HEK293 (cell line): ENCODE measurements around the gene ZNF836.

Experiments
- BCL11B ChIP-seq: fragments of 450-650 bp; formaldehyde crosslinking; IDR thresholded peaks from 2 replicates; pipeline ENCODE4 v1.5.1; 2016; ENCODE audit warnings: low read depth, missing biosample characterization, missing genetic modification characterization
- GLI2 ChIP-seq: fragments of 450-650 bp; formaldehyde crosslinking; IDR thresholded peaks from 2 replicates; pipeline ENCODE4; 2017; ENCODE audit warnings: missing biosample characterization, missing genetic modification characterization, low read depth, borderline replicate concordance
- KLF8 ChIP-seq: fragments of 450-650 bp; formaldehyde crosslinking; IDR thresholded peaks from 2 replicates; pipeline ENCODE4 v1.5.1; 2016; ENCODE audit warnings: missing biosample characterization, missing genetic modification characterization
- OVOL3 ChIP-seq: fragments of 450-650 bp; formaldehyde crosslinking; IDR thresholded peaks from 2 replicates; pipeline ENCODE4 v1.5.1; 2016; ENCODE audit warnings: missing biosample characterization, missing genetic modification characterization
- PRDM6 ChIP-seq: fragments of 450-650 bp; formaldehyde crosslinking; IDR thresholded peaks from 2 replicates; pipeline ENCODE4 v1.5.1; 2017; ENCODE audit warnings: missing biosample characterization, missing genetic modification characterization
- SCRT2 ChIP-seq: fragments of 450-650 bp; formaldehyde crosslinking; IDR thresholded peaks from 2 replicates; pipeline ENCODE4 v1.5.1; 2016; ENCODE audit warnings: missing biosample characterization, missing genetic modification characterization
- SP2 ChIP-seq: fragments of 450-650 bp; formaldehyde crosslinking; IDR thresholded peaks from 2 replicates; pipeline ENCODE4 v1.5.1; 2016; ENCODE audit warnings: missing biosample characterization, missing genetic modification characterization
- ZBTB1 ChIP-seq: fragments of 450-650 bp; formaldehyde crosslinking; IDR thresholded peaks from 2 replicates; pipeline ENCODE4 v1.5.1; 2016; ENCODE audit warnings: missing biosample characterization, missing genetic modification characterization
- ZBTB11 ChIP-seq: fragments of 450-650 bp; formaldehyde crosslinking; conservative IDR thresholded peaks from 2 replicates; pipeline ENCODE4 v1.5.1; 2016; ENCODE audit warnings: low read depth, missing biosample characterization, missing genetic modification characterization
- ZBTB17 ChIP-seq: fragments of 450-650 bp; formaldehyde crosslinking; IDR thresholded peaks from 2 replicates; pipeline ENCODE4 v1.5.1; 2016; ENCODE audit warnings: missing biosample characterization, missing genetic modification characterization
- ZBTB6 ChIP-seq: fragments of 450-650 bp; formaldehyde crosslinking; IDR thresholded peaks from 2 replicates; pipeline ENCODE4 v1.5.1; 2017; ENCODE audit warnings: missing biosample characterization, missing genetic modification characterization
- ZNF121 ChIP-seq: fragments of 450-650 bp; formaldehyde crosslinking; IDR thresholded peaks from 2 replicates; pipeline ENCODE4 v1.5.1; 2016; ENCODE audit warnings: missing biosample characterization, missing genetic modification characterization
- ZNF132 ChIP-seq: fragments of 450-650 bp; formaldehyde crosslinking; IDR thresholded peaks from 2 replicates; pipeline ENCODE4 v1.5.1; 2017; ENCODE audit warnings: missing biosample characterization, missing genetic modification characterization, borderline replicate concordance
- ZNF175 ChIP-seq: fragments of 450-650 bp; formaldehyde crosslinking; IDR thresholded peaks from 2 replicates; pipeline ENCODE4 v1.5.1; 2016; ENCODE audit warnings: missing biosample characterization, missing genetic modification characterization
- ZNF354C ChIP-seq: fragments of 450-650 bp; formaldehyde crosslinking; IDR thresholded peaks from 2 replicates; pipeline ENCODE4 v1.5.1; 2016; ENCODE audit warnings: missing biosample characterization, missing genetic modification characterization, low read depth, borderline replicate concordance
- ZNF362 ChIP-seq: fragments of 450-650 bp; formaldehyde crosslinking; IDR thresholded peaks from 2 replicates; pipeline ENCODE4 v1.5.1; 2016; ENCODE audit warnings: missing biosample characterization, missing genetic modification characterization
- ZNF398 ChIP-seq: fragments of 450-650 bp; formaldehyde crosslinking; IDR thresholded peaks from 2 replicates; pipeline ENCODE4 v1.5.1; 2017; ENCODE audit warnings: missing biosample characterization, missing genetic modification characterization
- ZNF404 ChIP-seq: fragments of 450-650 bp; formaldehyde crosslinking; IDR thresholded peaks from 2 replicates; pipeline ENCODE4 v1.5.1; 2017; ENCODE audit warnings: missing biosample characterization, missing genetic modification characterization
- ZNF473 ChIP-seq: fragments of 450-650 bp; formaldehyde crosslinking; IDR thresholded peaks from 2 replicates; pipeline ENCODE4 v1.5.1; 2017; ENCODE audit warnings: missing biosample characterization, missing genetic modification characterization
- ZNF544 ChIP-seq: fragments of 450-650 bp; formaldehyde crosslinking; IDR thresholded peaks from 2 replicates; pipeline ENCODE4 v1.5.0; 2017; ENCODE audit warnings: missing biosample characterization, missing genetic modification characterization
- ZNF624 ChIP-seq: fragments of 450-650 bp; formaldehyde crosslinking; IDR thresholded peaks from 2 replicates; pipeline ENCODE4 v1.5.1; 2017; ENCODE audit warnings: missing biosample characterization, missing genetic modification characterization
- ZNF639 ChIP-seq: fragments of 450-650 bp; formaldehyde crosslinking; IDR thresholded peaks from 2 replicates; pipeline ENCODE4 v1.5.1; 2016; ENCODE audit warnings: missing biosample characterization, missing genetic modification characterization
- ZNF701 ChIP-seq: fragments of 450-650 bp; formaldehyde crosslinking; IDR thresholded peaks from 2 replicates; pipeline ENCODE4 v1.5.1; 2016; ENCODE audit warnings: missing biosample characterization, missing genetic modification characterization
- ZNF707 ChIP-seq: fragments of 450-650 bp; formaldehyde crosslinking; IDR thresholded peaks from 2 replicates; pipeline ENCODE4 v1.5.1; 2016; ENCODE audit warnings: missing biosample characterization, missing genetic modification characterization

The ZNF836 gene

GRCh38 chr19:52171321-52172169, at the start of gene ZNF836 (continued):
- TF ChIP-seq OVOL3 (tag by site-specific recombination) (no peak), ZBTB6 (tag by site-specific recombination) (no peak), ZBTB1 (tag by site-specific recombination) (no peak), ZNF624 (tag by site-specific recombination) (no peak), ZNF121 (tag by site-specific recombination) (0 out of 2 replicates have a peak, but pooled peaks have one; percentile 26), ZNF398 (tag by site-specific recombination) (peak; percentile 42; the same call in 1 of the 2 replicates), ZNF404 (tag by site-specific recombination) (no peak), SP2 (tag by site-specific recombination) (peak; percentile 87), PRDM6 (tag by site-specific recombination) (no peak), ZNF362 (no peak), ZNF473 (tag by site-specific recombination) (no peak), SCRT2 (tag by site-specific recombination) (no peak), GLI2 (tag by site-specific recombination) (no peak), ZBTB17 (tag by site-specific recombination) (peak; percentile 87), ZNF132 (tag by site-specific recombination) (no peak), ZNF707 (tag by site-specific recombination) (no peak), ZNF639 (tag by site-specific recombination) (no peak), ZNF354C (no peak), BCL11B (tag by site-specific recombination) (no peak), ZNF701 (tag by site-specific recombination) (no peak), ZNF175 (tag by site-specific recombination) (no peak), ZNF544 (no peak), KLF8 (tag by site-specific recombination) (peak; percentile 76; the same call in 1 of the 2 replicates), ZBTB11 (tag by site-specific recombination) (peak; percentile 76)
